GM21390 (cell line): Measurements from ENCODE around the gene DUSP10.
A peak's percentile ranks its signal among the peaks of the same experiment; 100 is the strongest.

Experiments
- ATAC-seq: cut with Tn5 transposase; IDR thresholded peaks from one replicate; pipeline ENCODE4 v1.9.1; 2021; ENCODE audit not compliant: unreplicated experiment

Gene DUSP10

GRCh38 chr1:221714227-221715152 lies 27.4 kb downstream of the DUSP10 start:
- no peak for ATAC-seq

- peak; percentile 69 for ATAC-seq
These were observed 29.0 kb downstream of the DUSP10 start for GRCh38 chr1:221712776-221713431.

- peak; percentile 52 for ATAC-seq
These were observed 29.6 kb downstream of the DUSP10 start for GRCh38 chr1:221712198-221712684.

- ATAC-seq, result no peak
These were observed 30.2 kb downstream of the DUSP10 start for GRCh38 chr1:221711656-221712055.

GRCh38 chr1:221711063-221711577 lies 30.8 kb downstream of the DUSP10 start:
- no peak for ATAC-seq

- no peak for ATAC-seq
These were observed 32.0 kb downstream of the DUSP10 start for GRCh38 chr1:221709854-221710253.

- ATAC-seq, result no peak
These were observed 32.9 kb downstream of the DUSP10 start for GRCh38 chr1:221708987-221709386.

GRCh38 chr1:221708076-221708571 lies 33.8 kb downstream of the DUSP10 start:
- ATAC-seq, result peak; percentile 53

GRCh38 chr1:221706876-221707582 lies 34.9 kb downstream of the DUSP10 start:
- ATAC-seq, result no peak

- ATAC-seq, result no peak
These were observed 35.7 kb downstream of the DUSP10 start for GRCh38 chr1:221706191-221706590.

- no peak for ATAC-seq
These were observed 37.6 kb downstream of the DUSP10 start for GRCh38 chr1:221704306-221704705.

- no peak for ATAC-seq
These were observed 40.2 kb downstream of the DUSP10 start for GRCh38 chr1:221701570-221702186.

- ATAC-seq, result no peak
These were observed 40.9 kb downstream of the DUSP10 start for GRCh38 chr1:221700948-221701347.

- ATAC-seq, result no peak
These were observed 41.4 kb downstream of the DUSP10 start for GRCh38 chr1:221700536-221700935.

GRCh38 chr1:221699978-221700519 lies 41.8 kb downstream of the DUSP10 start:
- ATAC-seq, result no peak

- ATAC-seq, result no peak
These were observed 42.3 kb downstream of the DUSP10 start for GRCh38 chr1:221699577-221699976.

GRCh38 chr1:221698579-221699349 lies 43.1 kb downstream of the DUSP10 start:
- ATAC-seq, result no peak

GRCh38 chr1:221697923-221698425 lies 43.9 kb downstream of the DUSP10 start:
- ATAC-seq, result no peak

GRCh38 chr1:221696718-221697461 lies 45.0 kb downstream of the DUSP10 start:
- no peak for ATAC-seq
